GM12878 (cell line): ENCODE results near the gene LOXL3. TPM values are rescaled to one million over a fixed set of nuclear protein-coding genes. Genes with fewer than 3 reads are reported as not detected.

Experiments used
- BRCA1 ChIP-seq: IDR thresholded peaks from 2 replicates; pipeline ENCODE4 v1.6.1; 2011; ENCODE audit warnings: low read depth, low read length, improper control_type of control experiment
- CHD2 ChIP-seq: IDR thresholded peaks from 2 replicates; pipeline ENCODE4 v1.6.1; 2011; ENCODE audit warnings: low read depth, low read length, improper control_type of control experiment, borderline replicate concordance
- CREB1 ChIP-seq: IDR thresholded peaks from 2 replicates; pipeline ENCODE4 v1.6.1; 2012; ENCODE audit warnings: low read depth, mild to moderate bottlenecking, inconsistent platforms
- FOXM1 ChIP-seq: IDR thresholded peaks from 2 replicates; pipeline ENCODE4 v1.6.1; 2012; ENCODE audit warnings: low read depth, mild to moderate bottlenecking, inconsistent platforms, low read length, moderate library complexity
- HDGF ChIP-seq: fragments of 450-650 bp; IDR thresholded peaks from 2 replicates; pipeline ENCODE4 v1.6.1; 2016; ENCODE audit warnings: antibody characterized with exemption
- IRF4 ChIP-seq: IDR thresholded peaks from 2 replicates; pipeline ENCODE4 v1.6.1; 2011; ENCODE audit warnings: low read depth, low read length
- JUND ChIP-seq: IDR thresholded peaks from 2 replicates; pipeline ENCODE4 v1.6.1; 2012; ENCODE audit warnings: low read depth, mild to moderate bottlenecking, low read length, improper control_type of control experiment, moderate library complexity
- KAT2A ChIP-seq: conservative IDR thresholded peaks from 2 replicates; pipeline ENCODE4 v1.6.1; 2011; ENCODE audit warnings: low read depth, low read length; ENCODE audit not compliant: control insufficient read depth
- MTA3 ChIP-seq: IDR thresholded peaks from 2 replicates; pipeline ENCODE4 v1.6.1; 2012; ENCODE audit warnings: low read length, inconsistent platforms, borderline replicate concordance
- NR2F1 ChIP-seq: fragments of 450-650 bp; conservative IDR thresholded peaks from 2 replicates; pipeline ENCODE4 v1.6.1; 2017; ENCODE audit warnings: mild to moderate bottlenecking
- PAX5 ChIP-seq: IDR thresholded peaks from 2 replicates; pipeline ENCODE4 v1.6.1; 2011; ENCODE audit warnings: low read depth, low read length, borderline replicate concordance
- RCOR1 ChIP-seq: conservative IDR thresholded peaks from 2 replicates; pipeline ENCODE4 v1.6.1; 2012; ENCODE audit warnings: low read depth, low read length, improper control_type of control experiment
- SMAD1 ChIP-seq: fragments of 450-650 bp; IDR thresholded peaks from 2 replicates; pipeline ENCODE4 v1.6.1; 2018; ENCODE audit warnings: mild to moderate bottlenecking, low read depth; ENCODE audit not compliant: partially characterized antibody
- SUPT20H ChIP-seq: IDR thresholded peaks from 2 replicates; pipeline ENCODE4 v1.6.1; 2011; ENCODE audit warnings: low read depth, mild to moderate bottlenecking, low read length, moderate library complexity, borderline replicate concordance; ENCODE audit not compliant: control insufficient read depth
- TAF1 ChIP-seq: IDR thresholded peaks from 2 replicates; pipeline ENCODE4 v1.6.1; 2011; ENCODE audit warnings: mild to moderate bottlenecking, low read depth, low read length, borderline replicate concordance
- ZBED1 ChIP-seq: IDR thresholded peaks from 2 replicates; pipeline ENCODE4 v1.6.1; 2016; ENCODE audit warnings: borderline replicate concordance
- polyA plus RNA-seq, 11 experiments: library from polyadenylated mRNA; depleted of rRNA in 4 of 11; unstranded in 6 of 11; stranded (reverse) in 5 of 11; fragments of >200 nt; fragmentation: Nextera tagmentation in 4 of 11; fragmentation: Illumina TruSeq in 1 of 11; extraction: Ambion mirVana in 4 of 11; extraction: Trizol in 1 of 11; gene quantifications; 1 replicate in 1 of 11; 2 replicates in 10 of 11; pipeline versions ENCODE4 v1.2.1 to v1.2.3, GENCODE V29; 2011 to 2016; ENCODE audit warnings: inconsistent platforms in 2 of 11, missing spikeins in 2 of 11, low read depth in 1 of 11
- total RNA-seq, 4 experiments: library from RNA; depleted of rRNA in 3 of 4; stranded (reverse); fragments of >200 nt in 3 of 4; fragmentation: Illumina TruSeq in 1 of 4; extraction: Trizol in 1 of 4; gene quantifications; 2 replicates each; pipeline versions ENCODE4 v1.2.1 to v1.2.3, GENCODE V29; 2013 to 2021
- TF ChIP-seq, protein P1 (sequence below): fragments of 450-650 bp; IDR thresholded peaks from 2 replicates; pipeline ENCODE4 v1.6.1; 2017; ENCODE audit warnings: mild to moderate bottlenecking, low read depth, inconsistent platforms; ENCODE audit not compliant: poor library complexity, severe bottlenecking
- TF ChIP-seq, protein P2 (sequence below): fragments of 450-650 bp; IDR thresholded peaks from 2 replicates; pipeline ENCODE4 v1.6.1; 2016; ENCODE audit warnings: mild to moderate bottlenecking
- TF ChIP-seq, protein P3 (sequence below): fragments of 450-650 bp; IDR thresholded peaks from 2 replicates; pipeline ENCODE4 v1.6.1; 2017; ENCODE audit warnings: mild to moderate bottlenecking, moderate library complexity

LOXL3 gene
- total and polyA plus RNA-seq, 10 of the 15 experiments (the other 5 are each of a cell fraction or from before 2014, with no cell fraction given): 6.2 to 40.9 (median 23.3) TPM

GRCh38 chr2:74571058-74571457, 17.3 kb upstream of the LOXL3 start (continued):
- TF ChIP-seq, protein P1, sequence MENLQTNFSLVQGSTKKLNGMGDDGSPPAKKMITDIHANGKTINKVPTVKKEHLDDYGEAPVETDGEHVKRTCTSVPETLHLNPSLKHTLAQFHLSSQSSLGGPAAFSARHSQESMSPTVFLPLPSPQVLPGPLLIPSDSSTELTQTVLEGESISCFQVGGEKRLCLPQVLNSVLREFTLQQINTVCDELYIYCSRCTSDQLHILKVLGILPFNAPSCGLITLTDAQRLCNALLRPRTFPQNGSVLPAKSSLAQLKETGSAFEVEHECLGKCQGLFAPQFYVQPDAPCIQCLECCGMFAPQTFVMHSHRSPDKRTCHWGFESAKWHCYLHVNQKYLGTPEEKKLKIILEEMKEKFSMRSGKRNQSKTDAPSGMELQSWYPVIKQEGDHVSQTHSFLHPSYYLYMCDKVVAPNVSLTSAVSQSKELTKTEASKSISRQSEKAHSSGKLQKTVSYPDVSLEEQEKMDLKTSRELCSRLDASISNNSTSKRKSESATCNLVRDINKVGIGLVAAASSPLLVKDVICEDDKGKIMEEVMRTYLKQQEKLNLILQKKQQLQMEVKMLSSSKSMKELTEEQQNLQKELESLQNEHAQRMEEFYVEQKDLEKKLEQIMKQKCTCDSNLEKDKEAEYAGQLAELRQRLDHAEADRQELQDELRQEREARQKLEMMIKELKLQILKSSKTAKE: peak; percentile 79
- TF ChIP-seq SUPT20H (no peak), SMAD1 (peak; percentile 22), NR2F1 (0 out of 2 replicates have a peak, but pooled peaks have one; percentile 43), RCOR1 (0 out of 2 replicates have a peak, but pooled peaks have one; percentile 22), MTA3 (peak; percentile 92; the same call in 1 of the 2 replicates), TAF1 (peak; percentile 53; the same call in 1 of the 2 replicates), FOXM1 (peak; percentile 87), KAT2A (no peak), HDGF (peak; percentile 92; the same call in 1 of the 2 replicates), IRF4 (peak; percentile 99), BRCA1 (no peak), JUND (peak; percentile 86; the same call in 1 of the 2 replicates), CREB1 (peak; percentile 61; the same call in 1 of the 2 replicates), PAX5 (peak; percentile 92), ZBED1 (peak; percentile 69; the same call in 1 of the 2 replicates), CHD2 (0 out of 2 replicates have a peak, but pooled peaks have one; percentile 61)
- TF ChIP-seq, protein P2, sequence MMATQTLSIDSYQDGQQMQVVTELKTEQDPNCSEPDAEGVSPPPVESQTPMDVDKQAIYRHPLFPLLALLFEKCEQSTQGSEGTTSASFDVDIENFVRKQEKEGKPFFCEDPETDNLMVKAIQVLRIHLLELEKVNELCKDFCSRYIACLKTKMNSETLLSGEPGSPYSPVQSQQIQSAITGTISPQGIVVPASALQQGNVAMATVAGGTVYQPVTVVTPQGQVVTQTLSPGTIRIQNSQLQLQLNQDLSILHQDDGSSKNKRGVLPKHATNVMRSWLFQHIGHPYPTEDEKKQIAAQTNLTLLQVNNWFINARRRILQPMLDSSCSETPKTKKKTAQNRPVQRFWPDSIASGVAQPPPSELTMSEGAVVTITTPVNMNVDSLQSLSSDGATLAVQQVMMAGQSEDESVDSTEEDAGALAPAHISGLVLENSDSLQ: peak; percentile 52; the same call in 1 of the 2 replicates
- TF ChIP-seq, protein P3, sequence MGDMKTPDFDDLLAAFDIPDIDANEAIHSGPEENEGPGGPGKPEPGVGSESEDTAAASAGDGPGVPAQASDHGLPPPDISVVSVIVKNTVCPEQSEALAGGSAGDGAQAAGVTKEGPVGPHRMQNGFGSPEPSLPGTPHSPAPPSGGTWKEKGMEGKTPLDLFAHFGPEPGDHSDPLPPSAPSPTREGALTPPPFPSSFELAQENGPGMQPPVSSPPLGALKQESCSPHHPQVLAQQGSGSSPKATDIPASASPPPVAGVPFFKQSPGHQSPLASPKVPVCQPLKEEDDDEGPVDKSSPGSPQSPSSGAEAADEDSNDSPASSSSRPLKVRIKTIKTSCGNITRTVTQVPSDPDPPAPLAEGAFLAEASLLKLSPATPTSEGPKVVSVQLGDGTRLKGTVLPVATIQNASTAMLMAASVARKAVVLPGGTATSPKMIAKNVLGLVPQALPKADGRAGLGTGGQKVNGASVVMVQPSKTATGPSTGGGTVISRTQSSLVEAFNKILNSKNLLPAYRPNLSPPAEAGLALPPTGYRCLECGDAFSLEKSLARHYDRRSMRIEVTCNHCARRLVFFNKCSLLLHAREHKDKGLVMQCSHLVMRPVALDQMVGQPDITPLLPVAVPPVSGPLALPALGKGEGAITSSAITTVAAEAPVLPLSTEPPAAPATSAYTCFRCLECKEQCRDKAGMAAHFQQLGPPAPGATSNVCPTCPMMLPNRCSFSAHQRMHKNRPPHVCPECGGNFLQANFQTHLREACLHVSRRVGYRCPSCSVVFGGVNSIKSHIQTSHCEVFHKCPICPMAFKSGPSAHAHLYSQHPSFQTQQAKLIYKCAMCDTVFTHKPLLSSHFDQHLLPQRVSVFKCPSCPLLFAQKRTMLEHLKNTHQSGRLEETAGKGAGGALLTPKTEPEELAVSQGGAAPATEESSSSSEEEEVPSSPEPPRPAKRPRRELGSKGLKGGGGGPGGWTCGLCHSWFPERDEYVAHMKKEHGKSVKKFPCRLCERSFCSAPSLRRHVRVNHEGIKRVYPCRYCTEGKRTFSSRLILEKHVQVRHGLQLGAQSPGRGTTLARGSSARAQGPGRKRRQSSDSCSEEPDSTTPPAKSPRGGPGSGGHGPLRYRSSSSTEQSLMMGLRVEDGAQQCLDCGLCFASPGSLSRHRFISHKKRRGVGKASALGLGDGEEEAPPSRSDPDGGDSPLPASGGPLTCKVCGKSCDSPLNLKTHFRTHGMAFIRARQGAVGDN: peak; percentile 80
